HG03159 (cell line): ENCODE measurements around the gene FRAS1.

Source experiments
- ATAC-seq: cut with Tn5 transposase; IDR thresholded peaks from one replicate; pipeline ENCODE4 v1.9.1; 2021; ENCODE audit warnings: mild to moderate bottlenecking, moderate library complexity; ENCODE audit not compliant: unreplicated experiment

The FRAS1 gene

GRCh38 chr4:78354782-78355181, 297.7 kb downstream of the FRAS1 start:
- no peak for ATAC-seq

GRCh38 chr4:78355306-78355705, 298.2 kb downstream of the FRAS1 start:
- no peak for ATAC-seq

GRCh38 chr4:78356251-78356786, 299.2 kb downstream of the FRAS1 start:
- no peak for ATAC-seq

- no peak for ATAC-seq
Measured at GRCh38 chr4:78357122-78357521, 300.0 kb downstream of the FRAS1 start.

- no peak for ATAC-seq
Measured at GRCh38 chr4:78360466-78360865, 303.3 kb downstream of the FRAS1 start.

DNA sequence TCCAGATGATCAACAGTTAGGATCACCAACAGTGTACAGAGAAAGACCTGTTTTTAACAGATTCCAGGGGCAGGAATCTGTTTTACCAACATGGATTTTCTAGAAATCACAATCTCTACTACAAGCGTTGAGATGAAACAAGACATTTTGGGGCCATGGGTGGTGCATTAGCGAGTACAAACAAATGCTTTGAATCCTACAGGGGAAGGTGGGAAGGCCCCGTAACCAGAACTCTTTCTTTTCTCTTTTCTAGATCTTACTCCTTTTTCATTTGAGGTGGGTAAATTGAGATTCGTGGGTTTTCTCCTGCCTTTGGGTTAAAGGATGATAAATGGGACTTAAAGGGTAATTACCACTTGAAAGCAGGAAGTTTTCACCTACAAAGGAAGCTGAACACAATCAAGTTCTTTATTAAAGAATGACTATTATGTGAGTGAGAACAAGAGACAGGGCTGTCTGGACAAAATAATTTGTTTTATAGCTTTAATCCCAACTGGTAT, 304.5 kb downstream of the FRAS1 start:
- no peak for ATAC-seq

DNA sequence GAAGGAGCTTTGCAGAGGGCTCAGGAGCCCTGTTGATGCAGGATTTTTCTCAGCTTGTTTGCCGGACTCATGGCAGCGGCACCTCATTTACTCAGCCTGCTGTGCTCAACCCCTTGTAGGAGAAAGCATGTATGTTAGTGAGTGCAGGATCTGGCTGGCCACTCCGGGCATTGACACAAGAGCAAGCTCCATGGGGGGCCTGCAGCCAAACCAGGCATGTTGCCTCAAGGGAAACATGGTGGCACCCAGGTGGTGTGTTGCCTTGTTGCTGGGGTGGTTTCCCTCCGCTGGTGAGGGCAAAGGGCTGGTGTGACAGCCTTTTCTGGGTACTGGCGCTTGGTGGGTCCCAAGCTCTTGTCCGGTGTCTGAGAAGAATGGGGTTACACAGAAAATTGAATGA, 305.2 kb downstream of the FRAS1 start:
- ATAC-seq, result no peak

DNA sequence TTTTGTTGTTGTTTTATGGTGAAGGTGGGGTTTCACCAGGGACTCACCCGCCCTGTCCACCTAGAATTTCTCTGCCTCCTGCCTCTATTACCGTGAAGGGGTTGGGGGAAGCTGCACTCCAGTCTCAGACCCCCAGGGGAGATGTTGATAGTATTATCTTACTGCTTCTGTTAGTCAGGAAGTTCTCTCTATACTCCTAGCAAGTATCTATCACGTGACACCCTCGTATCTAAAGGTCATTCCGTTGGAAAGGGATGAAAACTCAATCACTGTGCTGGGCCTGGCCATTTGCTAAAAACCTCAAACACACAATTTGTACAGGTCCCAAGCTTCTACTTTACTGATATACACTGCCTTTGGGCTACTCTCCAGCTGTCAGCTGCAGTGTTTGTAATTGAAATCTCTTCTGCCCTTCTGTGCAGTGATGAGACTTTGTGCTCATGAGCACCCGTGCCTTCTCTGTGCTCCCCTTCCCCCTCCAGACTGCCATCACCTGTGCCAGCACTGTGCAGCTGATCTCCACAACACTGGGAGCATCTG, 306.0 kb downstream of the FRAS1 start:
- no peak for ATAC-seq

- no peak for ATAC-seq
Measured at GRCh38 chr4:78369679-78370078, 312.6 kb downstream of the FRAS1 start.

DNA sequence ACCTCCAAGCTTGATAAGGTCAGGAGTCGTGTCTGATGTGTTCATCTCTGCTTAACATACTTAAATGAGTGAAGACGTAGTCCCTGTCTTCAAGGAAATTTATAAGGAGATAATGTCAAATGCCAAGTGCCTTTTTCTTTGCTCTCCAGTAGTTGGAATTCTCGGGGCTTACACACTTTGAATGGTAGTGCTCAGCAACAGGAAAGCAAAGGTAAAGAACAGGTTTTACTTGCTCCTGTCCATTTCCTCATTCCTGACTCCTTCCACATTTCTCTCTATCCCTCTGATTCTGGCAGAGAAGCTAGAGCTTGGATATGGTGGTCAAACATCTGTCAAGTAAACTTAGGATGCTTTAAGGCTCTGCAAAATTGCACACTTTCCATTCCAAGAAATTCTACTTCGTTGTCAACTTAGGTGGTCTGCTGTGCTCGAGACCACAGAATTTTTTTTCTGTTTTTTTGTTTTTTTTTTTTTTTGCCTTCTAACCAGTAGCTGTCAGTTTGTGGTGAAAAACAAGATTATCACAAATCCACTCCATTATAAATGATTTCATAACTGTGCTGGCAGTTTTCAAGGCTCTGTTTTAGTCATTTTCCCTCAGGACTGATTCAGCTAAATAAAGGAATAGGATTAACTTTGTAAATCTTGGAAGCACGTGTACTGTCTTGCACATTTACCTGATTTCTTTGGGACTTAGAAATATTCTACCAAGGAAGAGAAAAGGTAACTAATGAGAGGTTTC, 313.7 kb downstream of the FRAS1 start:
- ATAC-seq, result no peak

DNA sequence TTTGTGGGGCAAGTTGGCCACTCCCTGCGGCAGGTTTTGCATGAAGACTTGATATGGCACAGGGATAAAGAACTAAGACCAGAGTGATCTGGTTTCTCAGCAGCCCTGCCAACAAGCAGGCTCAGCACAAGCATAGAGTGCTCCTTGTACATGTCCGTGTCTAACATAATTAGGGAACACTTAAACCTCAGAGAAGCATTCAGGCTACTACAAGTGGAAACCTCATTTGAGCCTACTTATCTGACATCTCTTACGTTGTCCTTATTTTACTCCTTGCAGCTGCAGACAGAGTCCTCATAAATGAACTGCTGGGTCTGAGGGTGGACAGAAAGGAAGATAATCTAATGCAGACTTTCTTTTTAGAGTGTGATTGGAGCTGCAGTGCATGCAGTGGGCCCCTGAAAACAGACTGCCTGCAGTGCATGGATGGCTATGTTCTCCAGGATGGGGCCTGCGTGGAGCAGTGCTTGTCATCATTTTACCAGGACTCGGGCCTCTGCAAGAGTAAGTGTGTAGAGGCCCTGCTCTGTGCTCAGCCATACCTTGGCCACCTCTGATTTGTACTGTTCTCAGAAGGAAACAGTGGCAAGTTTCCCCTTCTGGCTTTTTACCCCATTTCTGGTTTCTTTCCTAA, 315.3 kb downstream of the FRAS1 start:
- ATAC-seq, result no peak

DNA sequence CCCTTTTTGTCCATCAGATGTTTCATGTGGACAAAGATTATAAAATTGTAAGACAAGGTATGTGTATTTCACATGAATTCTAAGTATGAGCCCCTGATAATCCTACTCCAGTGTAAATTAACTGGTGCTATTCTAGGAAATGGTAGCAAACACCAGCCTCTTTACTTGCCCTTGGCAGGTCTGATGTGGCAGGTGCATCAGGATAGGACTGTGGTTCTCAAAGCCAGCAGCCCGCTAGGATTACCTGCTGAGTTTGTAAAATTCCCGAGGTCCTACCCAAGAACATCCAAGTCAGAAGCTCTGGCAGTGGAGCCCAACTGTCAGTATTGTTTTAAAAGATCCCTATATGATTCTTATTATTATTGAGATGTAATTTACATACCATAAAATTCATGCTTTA, 320.4 kb downstream of the FRAS1 start:
- no peak for ATAC-seq

- no peak for ATAC-seq
Measured at GRCh38 chr4:78379040-78379439, 321.9 kb downstream of the FRAS1 start.

DNA sequence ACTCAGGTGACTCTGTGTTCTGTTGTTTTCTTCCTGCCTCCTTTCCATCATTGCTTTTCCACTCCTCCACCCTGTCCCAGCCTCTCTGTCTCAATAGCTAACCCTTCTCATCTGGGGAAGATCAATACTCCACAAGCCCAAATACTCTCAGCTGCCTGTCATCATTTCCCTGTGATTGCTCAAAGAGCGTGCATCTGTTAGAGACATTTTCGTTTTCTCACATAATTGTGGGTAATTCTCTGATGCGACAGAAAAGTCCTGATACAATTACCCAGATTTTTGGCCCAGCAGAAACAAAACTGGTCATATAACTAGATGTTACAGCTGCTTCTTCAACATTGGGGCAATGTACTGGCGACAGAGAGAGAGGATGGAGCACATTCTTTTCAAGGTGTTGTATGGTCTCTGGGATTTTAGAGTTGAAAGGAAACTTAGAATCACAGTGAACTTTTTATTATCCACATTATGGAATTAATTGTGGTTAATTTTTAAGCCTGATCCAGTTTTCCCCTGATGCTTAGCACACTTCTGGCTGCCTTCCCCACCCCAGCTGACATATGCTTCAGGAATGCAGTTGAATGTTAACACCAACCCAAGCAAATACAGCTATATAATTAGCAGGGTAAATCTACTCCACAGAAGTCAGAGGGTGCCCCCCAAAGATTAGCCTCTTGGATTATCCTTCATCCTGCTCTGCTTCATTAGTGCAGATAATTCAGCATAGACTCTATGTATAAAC, 323.0 kb downstream of the FRAS1 start:
- ATAC-seq, result no peak

DNA sequence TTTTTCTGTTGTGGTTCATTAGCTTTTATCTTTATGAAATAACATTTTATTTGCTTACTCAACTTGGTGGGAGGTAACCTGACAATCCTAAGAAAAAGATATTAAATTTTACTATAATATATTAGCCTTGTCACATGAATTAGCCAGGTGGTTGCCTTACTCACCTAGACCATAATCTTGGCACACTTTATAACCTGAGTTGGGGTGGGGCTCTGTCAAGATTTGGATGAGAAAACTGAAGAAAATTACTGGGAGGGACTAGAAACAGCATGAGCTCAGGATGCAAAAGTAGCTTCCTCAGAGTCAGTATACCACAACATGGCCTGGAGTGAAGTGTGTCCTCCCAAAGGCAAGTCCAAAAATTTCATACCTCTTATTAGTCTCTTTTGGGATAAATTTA, 329.6 kb downstream of the FRAS1 start:
- ATAC-seq, result no peak

GRCh38 chr4:78395642-78396041, 338.5 kb downstream of the FRAS1 start:
- no peak for ATAC-seq

GRCh38 chr4:78396613-78397291, 339.6 kb downstream of the FRAS1 start:
- ATAC-seq, result no peak

GRCh38 chr4:78397292-78397630, 340.1 kb downstream of the FRAS1 start:
- no peak for ATAC-seq

- ATAC-seq, result no peak
Measured at GRCh38 chr4:78409612-78410202, 352.6 kb downstream of the FRAS1 start.

DNA sequence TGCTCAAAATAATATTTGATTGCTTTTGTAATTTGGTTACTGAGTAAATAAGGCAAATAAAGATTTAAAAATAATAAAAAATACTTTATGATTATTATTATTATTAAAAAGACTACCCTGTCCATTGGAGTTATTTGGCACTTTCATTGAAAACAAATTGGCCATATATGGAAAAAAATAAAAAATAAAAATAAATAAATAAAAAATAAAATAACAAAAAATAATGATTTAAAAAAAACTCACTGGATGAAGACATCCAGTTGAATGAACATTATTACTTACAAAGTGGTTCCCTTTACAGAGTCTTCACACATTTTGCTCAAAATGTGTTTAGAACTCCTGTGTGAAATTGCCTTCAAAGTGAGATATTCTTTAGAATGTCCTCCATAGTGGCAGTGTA, 353.1 kb downstream of the FRAS1 start:
- no peak for ATAC-seq
